ENCODE measurements around the gene FRK.

FRK gene

DNA sequence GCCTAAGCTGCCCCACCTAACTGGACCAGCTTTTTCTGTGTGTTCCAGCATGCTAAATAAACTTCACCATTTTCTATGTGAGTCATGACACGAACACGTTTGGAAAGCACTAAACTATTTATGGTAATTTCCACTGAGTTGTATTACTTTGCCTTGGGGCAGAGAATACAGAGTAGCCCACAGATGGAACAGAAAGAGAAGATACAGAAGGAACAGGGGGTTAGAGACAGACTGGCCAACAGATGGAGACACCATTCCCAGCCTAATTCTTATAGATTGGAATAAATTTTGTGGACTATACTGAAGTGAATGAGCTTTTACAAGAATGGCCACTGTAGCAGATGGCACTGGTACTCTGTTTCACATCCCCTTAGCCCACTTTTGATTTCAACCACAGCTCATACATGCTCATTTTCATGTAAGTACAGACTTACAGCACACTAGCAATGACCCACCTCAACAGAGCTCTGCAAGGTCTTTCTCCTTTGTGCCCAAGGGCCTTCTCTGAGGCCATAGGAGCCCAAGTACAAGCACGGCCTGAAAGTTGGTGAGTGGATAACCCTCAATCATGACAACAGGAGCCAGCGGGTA, 26.8 kb upstream of the FRK start:
- Histone ChIP-seq H3K4me1 (ENCODE audit: insufficient read depth, low read length, poor library complexity, severe bottlenecking) (no peaks in the 10 kb centered on the region), H3F3A (ENCODE audit: low read depth) (no peaks in the 10 kb centered on the region), H3K9ac (ENCODE audit: low read depth, low read length, poor library complexity, severe bottlenecking) (no peak overlapping the region), H3K4me3 (ENCODE audit: low read length, poor library complexity, severe bottlenecking) (no peak overlapping the region), H3K27me3 (ENCODE audit: insufficient read depth, low read length, poor library complexity, severe bottlenecking) (no peaks in the 10 kb centered on the region), H3K4me2 (ENCODE audit: low read depth, low read length, poor library complexity, severe bottlenecking) (no peak overlapping the region), H4K20me1 (ENCODE audit: insufficient read depth, low read length, poor library complexity, severe bottlenecking) (no peaks in the 10 kb centered on the region), H3K36me3 (ENCODE audit: insufficient read depth, low read length) (no peaks in the 10 kb centered on the region), H3K79me2 (ENCODE audit: insufficient read depth, low read length) (no peaks in the 10 kb centered on the region), H3K9me3 (ENCODE audit: insufficient read depth, low read depth, low read length) (no peaks in the 10 kb centered on the region), H3K9me2 (replicated peaks; ENCODE audit: low read depth, low read length) (no peaks in the 10 kb centered on the region; the same call in 1 of the 2 replicates), H2AFZ (ENCODE audit: low read length) (no peak overlapping the region)
- TF ChIP-seq EZH2phosphoT487 (IDR thresholded peaks at IDR 0.05; ENCODE audit: borderline replicate concordance), result no peak
- TF ChIP-seq, protein P1, sequence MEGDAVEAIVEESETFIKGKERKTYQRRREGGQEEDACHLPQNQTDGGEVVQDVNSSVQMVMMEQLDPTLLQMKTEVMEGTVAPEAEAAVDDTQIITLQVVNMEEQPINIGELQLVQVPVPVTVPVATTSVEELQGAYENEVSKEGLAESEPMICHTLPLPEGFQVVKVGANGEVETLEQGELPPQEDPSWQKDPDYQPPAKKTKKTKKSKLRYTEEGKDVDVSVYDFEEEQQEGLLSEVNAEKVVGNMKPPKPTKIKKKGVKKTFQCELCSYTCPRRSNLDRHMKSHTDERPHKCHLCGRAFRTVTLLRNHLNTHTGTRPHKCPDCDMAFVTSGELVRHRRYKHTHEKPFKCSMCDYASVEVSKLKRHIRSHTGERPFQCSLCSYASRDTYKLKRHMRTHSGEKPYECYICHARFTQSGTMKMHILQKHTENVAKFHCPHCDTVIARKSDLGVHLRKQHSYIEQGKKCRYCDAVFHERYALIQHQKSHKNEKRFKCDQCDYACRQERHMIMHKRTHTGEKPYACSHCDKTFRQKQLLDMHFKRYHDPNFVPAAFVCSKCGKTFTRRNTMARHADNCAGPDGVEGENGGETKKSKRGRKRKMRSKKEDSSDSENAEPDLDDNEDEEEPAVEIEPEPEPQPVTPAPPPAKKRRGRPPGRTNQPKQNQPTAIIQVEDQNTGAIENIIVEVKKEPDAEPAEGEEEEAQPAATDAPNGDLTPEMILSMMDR (conservative IDR thresholded peaks at IDR 0.05; ENCODE audit: low read length), result no peak

DNA sequence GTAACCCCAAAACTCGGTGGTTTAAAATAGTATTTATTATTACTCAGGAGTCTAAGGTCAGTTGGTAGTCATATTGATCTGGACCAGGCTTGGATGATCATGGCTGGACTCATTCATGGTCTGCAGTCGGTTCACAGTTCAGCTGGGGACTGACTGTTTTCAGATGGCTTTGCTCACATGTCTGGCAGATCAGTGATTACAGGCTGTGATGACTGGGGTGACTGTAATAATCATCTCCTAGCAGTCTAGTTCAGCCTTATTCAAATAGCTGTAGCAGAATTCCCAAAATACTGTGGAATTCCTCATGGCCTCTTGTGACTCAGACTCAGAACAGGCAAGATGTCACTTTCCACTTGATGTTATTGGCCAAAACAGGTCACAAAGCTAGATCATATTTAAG, 23.6 kb upstream of the FRK start:
- Histone ChIP-seq H3K4me3 (ENCODE audit: low read length, poor library complexity, severe bottlenecking) (no peak overlapping the region), H3K9me3 (ENCODE audit: insufficient read depth, low read depth, low read length) (no peaks in the 10 kb centered on the region), H4K20me1 (ENCODE audit: insufficient read depth, low read length, poor library complexity, severe bottlenecking) (no peaks in the 10 kb centered on the region), H3K36me3 (ENCODE audit: insufficient read depth, low read length) (no peaks in the 10 kb centered on the region), H3K4me1 (ENCODE audit: insufficient read depth, low read length, poor library complexity, severe bottlenecking) (no peaks in the 10 kb centered on the region), H3K4me2 (ENCODE audit: low read depth, low read length, poor library complexity, severe bottlenecking) (no peak overlapping the region), H2AFZ (ENCODE audit: low read length) (no peak overlapping the region), H3F3A (ENCODE audit: low read depth) (no peaks in the 10 kb centered on the region), H3K9me2 (replicated peaks; ENCODE audit: low read depth, low read length) (no peaks in the 10 kb centered on the region; the same call in 1 of the 2 replicates), H3K79me2 (ENCODE audit: insufficient read depth, low read length) (no peaks in the 10 kb centered on the region), H3K27me3 (ENCODE audit: insufficient read depth, low read length, poor library complexity, severe bottlenecking) (no peaks in the 10 kb centered on the region), H3K9ac (ENCODE audit: low read depth, low read length, poor library complexity, severe bottlenecking) (no peak overlapping the region)
- TF ChIP-seq, protein P1 (conservative IDR thresholded peaks at IDR 0.05; ENCODE audit: low read length), result no peak
- TF ChIP-seq EZH2phosphoT487 (IDR thresholded peaks at IDR 0.05; ENCODE audit: borderline replicate concordance), result no peak

DNA sequence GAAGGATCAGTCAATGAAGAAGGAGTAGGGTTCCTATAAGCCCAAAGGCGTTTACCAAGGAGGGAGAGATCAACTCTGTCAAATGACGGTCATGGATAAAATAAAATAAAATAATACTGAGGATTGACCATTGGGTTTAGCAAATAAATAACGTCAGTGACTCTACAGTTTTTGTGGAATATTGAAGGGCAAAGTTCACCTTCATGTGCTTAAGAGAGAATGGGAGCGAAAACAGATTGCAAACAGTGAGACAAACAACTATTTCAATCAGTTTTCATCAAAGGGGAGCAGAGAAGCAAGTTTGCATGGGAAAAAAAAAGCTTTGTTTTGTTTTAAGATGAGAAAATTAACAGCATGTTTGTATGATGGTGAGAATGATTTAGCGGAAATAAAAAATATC, 22.4 kb upstream of the FRK start:
- H2AFZ ChIP-seq (ENCODE audit: low read length), result no peak overlapping the region
- no peaks in the 10 kb centered on the region; the same call in 1 of the 2 replicates for H3K9me2 ChIP-seq (replicated peaks; ENCODE audit: low read depth, low read length)

More for the DNA sequence above, 22.4 kb upstream of the FRK start:
- Histone ChIP-seq H3K9me3 (ENCODE audit: insufficient read depth, low read depth, low read length) (no peaks in the 10 kb centered on the region), H3K4me3 (ENCODE audit: low read length, poor library complexity, severe bottlenecking) (no peak overlapping the region), H3K9ac (ENCODE audit: low read depth, low read length, poor library complexity, severe bottlenecking) (no peak overlapping the region), H4K20me1 (ENCODE audit: insufficient read depth, low read length, poor library complexity, severe bottlenecking) (no peaks in the 10 kb centered on the region), H3K27me3 (ENCODE audit: insufficient read depth, low read length, poor library complexity, severe bottlenecking) (no peaks in the 10 kb centered on the region), H3K36me3 (ENCODE audit: insufficient read depth, low read length) (no peaks in the 10 kb centered on the region), H3F3A (ENCODE audit: low read depth) (no peaks in the 10 kb centered on the region), H3K4me2 (ENCODE audit: low read depth, low read length, poor library complexity, severe bottlenecking) (no peak overlapping the region), H3K79me2 (ENCODE audit: insufficient read depth, low read length) (no peaks in the 10 kb centered on the region), H3K4me1 (ENCODE audit: insufficient read depth, low read length, poor library complexity, severe bottlenecking) (no peaks in the 10 kb centered on the region)
- TF ChIP-seq, protein P1 (conservative IDR thresholded peaks at IDR 0.05; ENCODE audit: low read length), result no peak
- no peak for TF ChIP-seq EZH2phosphoT487 (IDR thresholded peaks at IDR 0.05; ENCODE audit: borderline replicate concordance)

All from Loucy (cell line).